ENCODE data around the gene GALNT1. TPM values are rescaled to one million over a fixed set of nuclear protein-coding genes. Genes with fewer than 3 reads are reported as not detected.
A peak's percentile ranks its signal among the peaks of the same experiment; 100 is the strongest.

Gene GALNT1
- total RNA-seq, 2 donors from 2014 or later, result 31.1 to 32.0 TPM

DNA sequence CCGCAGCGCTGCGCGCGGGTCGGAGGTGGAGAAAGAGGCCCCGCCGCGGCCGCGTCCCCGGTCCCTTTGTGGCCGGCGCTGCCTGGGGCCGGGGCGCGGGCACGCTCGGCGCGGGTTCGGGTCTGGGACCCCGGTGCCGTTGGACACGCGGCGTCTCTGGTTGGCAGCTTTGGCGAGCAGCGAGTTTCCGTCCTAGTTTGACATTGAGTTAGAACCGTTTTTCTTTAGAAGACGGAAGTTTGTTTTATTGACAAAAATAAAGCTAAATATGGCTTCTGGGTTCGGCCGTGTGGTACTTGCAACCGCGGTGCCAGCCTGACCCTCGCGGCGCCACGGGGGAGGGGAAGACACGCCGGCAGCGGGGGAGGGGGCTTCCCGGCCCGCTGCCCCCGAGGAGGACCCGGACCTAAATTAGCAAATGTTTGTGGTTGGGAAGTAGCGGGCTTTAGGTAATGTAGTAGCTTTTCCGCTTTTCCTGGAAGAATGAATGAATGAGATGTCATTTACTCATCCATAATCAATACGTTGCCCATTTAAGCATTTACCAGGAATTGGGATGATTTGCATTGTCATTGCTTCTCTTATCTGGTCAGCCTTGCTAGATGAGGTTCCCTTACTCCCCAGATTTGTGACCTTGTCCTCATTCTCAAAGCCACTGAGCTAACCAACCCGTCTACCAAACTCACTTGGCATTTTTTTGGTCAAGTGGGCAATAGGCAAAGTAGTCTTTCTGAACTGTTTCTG lies 530 bp downstream of the GALNT1 start:
- no peak for DNase-seq (ENCODE audit: low spot score)
- Histone ChIP-seq H3K36me3 (no peaks in the 10 kb centered on the region), H3K4me1 (ENCODE audit: control insufficient read depth in 1 of 2, low read depth in 2 of 2) (peaks cover 14 to 16% of the 10 kb centered on the region in 2 donors), H3K27me3 (replicated peaks; ENCODE audit: insufficient read depth) (no peaks in the 10 kb centered on the region), H3K9me3 (no peaks in the 10 kb centered on the region), H3K4me3 (peak overlapping the region; percentile 79), H3K27ac (peak overlapping the region; percentile 47 to 59)
- TF ChIP-seq, protein P1, sequence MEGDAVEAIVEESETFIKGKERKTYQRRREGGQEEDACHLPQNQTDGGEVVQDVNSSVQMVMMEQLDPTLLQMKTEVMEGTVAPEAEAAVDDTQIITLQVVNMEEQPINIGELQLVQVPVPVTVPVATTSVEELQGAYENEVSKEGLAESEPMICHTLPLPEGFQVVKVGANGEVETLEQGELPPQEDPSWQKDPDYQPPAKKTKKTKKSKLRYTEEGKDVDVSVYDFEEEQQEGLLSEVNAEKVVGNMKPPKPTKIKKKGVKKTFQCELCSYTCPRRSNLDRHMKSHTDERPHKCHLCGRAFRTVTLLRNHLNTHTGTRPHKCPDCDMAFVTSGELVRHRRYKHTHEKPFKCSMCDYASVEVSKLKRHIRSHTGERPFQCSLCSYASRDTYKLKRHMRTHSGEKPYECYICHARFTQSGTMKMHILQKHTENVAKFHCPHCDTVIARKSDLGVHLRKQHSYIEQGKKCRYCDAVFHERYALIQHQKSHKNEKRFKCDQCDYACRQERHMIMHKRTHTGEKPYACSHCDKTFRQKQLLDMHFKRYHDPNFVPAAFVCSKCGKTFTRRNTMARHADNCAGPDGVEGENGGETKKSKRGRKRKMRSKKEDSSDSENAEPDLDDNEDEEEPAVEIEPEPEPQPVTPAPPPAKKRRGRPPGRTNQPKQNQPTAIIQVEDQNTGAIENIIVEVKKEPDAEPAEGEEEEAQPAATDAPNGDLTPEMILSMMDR (IDR thresholded peaks at IDR 0.05), result no peak
- no peak for ATAC-seq (ENCODE audit: insufficient number of reproducible peaks, low FRiP score, low read depth)

GRCh38 chr18:35582899-35583558 lies 1.5 kb downstream of the GALNT1 start:
- H3K4me3 ChIP-seq, result peak overlapping the region; percentile 79
- H3K9me3 ChIP-seq, result no peaks in the 10 kb centered on the region
- H3K36me3 ChIP-seq, result no peaks in the 10 kb centered on the region
- H3K27me3 ChIP-seq (replicated peaks; ENCODE audit: insufficient read depth), result no peaks in the 10 kb centered on the region
- no peak overlapping the region for H3K27ac ChIP-seq
- ATAC-seq (ENCODE audit: insufficient number of reproducible peaks, low FRiP score, low read depth) (no peak), DNase-seq (ENCODE audit: low spot score) (no peak)
- H3K4me1 ChIP-seq (ENCODE audit: control insufficient read depth in 1 of 2, low read depth in 2 of 2), result peaks cover 14 to 16% of the 10 kb centered on the region in 2 donors
- TF ChIP-seq, protein P1 (IDR thresholded peaks at IDR 0.05), result no peak

DNA sequence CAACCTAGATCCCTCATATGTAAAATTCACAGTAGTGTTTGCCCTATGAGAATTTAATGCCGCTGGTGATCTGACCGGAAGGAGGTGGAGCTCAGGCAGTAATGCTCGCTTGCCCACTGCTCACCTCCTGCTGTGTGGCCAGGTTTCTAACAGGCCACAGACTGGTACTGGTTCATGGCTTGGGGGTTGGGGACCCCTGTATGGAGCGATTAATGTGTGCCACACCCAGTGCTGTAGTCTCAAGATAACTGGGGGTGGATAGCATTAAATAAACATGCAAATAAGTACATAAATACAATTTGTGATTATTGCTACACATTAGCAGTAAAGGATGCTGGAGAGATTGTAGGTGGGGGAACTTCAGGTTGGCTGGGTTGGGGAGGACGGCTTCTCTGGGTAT lies 3.2 kb downstream of the GALNT1 start:
- H3K4me3 ChIP-seq, result no peak overlapping the region
- H3K36me3 ChIP-seq, result no peaks in the 10 kb centered on the region
- H3K27ac ChIP-seq, result no peak overlapping the region
- peaks cover 7% of the 10 kb centered on the region for H3K9me3 ChIP-seq
- no peak for ATAC-seq (ENCODE audit: insufficient number of reproducible peaks, low FRiP score, low read depth)
- H3K4me1 ChIP-seq (ENCODE audit: control insufficient read depth in 1 of 2, low read depth in 2 of 2), result peaks cover 14 to 16% of the 10 kb centered on the region in 2 donors
- no peaks in the 10 kb centered on the region for H3K27me3 ChIP-seq (replicated peaks; ENCODE audit: insufficient read depth)
- TF ChIP-seq, protein P1 (IDR thresholded peaks at IDR 0.05), result no peak
- DNase-seq (ENCODE audit: low spot score), result no peak

GRCh38 chr18:35585608-35586007 lies 4.1 kb downstream of the GALNT1 start:
- H3K27ac ChIP-seq, result no peak overlapping the region
- no peaks in the 10 kb centered on the region for H3K27me3 ChIP-seq (replicated peaks; ENCODE audit: insufficient read depth)
- TF ChIP-seq, protein P1 (IDR thresholded peaks at IDR 0.05), result no peak
- no peak overlapping the region for H3K4me3 ChIP-seq
- H3K4me1 ChIP-seq (ENCODE audit: control insufficient read depth in 1 of 2, low read depth in 2 of 2), result peaks cover 13 to 14% of the 10 kb centered on the region in 2 donors
- H3K9me3 ChIP-seq, result peaks cover 7% of the 10 kb centered on the region
- no peak for ATAC-seq (ENCODE audit: insufficient number of reproducible peaks, low FRiP score, low read depth)
- DNase-seq (ENCODE audit: low spot score), result no peak
- H3K36me3 ChIP-seq, result no peaks in the 10 kb centered on the region

DNA sequence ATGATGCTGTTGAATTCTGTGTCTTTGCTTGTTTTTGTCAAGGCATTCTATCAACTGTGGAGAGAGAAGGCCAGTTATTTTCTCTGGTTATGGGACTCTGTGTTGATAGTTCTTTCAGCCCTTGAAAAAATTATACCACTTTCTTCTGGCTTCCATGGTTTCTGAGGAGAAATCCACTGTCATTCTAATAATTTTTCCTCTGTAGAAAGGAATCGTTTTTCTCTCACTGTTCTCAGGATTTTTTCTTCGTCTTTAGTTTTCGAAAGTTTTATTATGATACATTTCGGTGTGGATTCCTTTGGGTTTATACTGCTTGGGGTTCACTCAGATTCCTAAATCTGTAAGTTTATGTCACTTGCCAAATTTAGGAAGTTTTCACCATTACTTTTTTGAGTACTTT lies 6.6 kb downstream of the GALNT1 start:
- Histone ChIP-seq H3K4me1 (ENCODE audit: control insufficient read depth in 1 of 2, low read depth in 2 of 2) (peaks cover 3 to 7% of the 10 kb centered on the region in 2 donors), H3K27ac (no peak overlapping the region), H3K9me3 (peaks cover 7% of the 10 kb centered on the region), H3K4me3 (no peak overlapping the region), H3K36me3 (no peaks in the 10 kb centered on the region), H3K27me3 (replicated peaks; ENCODE audit: insufficient read depth) (no peaks in the 10 kb centered on the region)
- ATAC-seq (ENCODE audit: insufficient number of reproducible peaks, low FRiP score, low read depth) (no peak), DNase-seq (ENCODE audit: low spot score) (no peak)
- TF ChIP-seq, protein P1 (IDR thresholded peaks at IDR 0.05), result no peak

All from thoracic aorta (tissue), 2 donors.